ENCODE results near the gene NELFE.

Gene NELFE

GRCh38 chr6:31947864-31948263 is 10.9 kb downstream of the NELFE start:
- Histone ChIP-seq H3K4me3 (ENCODE audit: low read depth, low read length) (no peak overlapping the region), H3K9me3 (ENCODE audit: severe bottlenecking) (no peaks in the 10 kb centered on the region), H3K27ac (no peak overlapping the region), H3K36me3 (peaks cover 22% of the 10 kb centered on the region), H3K27me3 (ENCODE audit: insufficient read depth, low read depth, severe bottlenecking) (no peaks in the 10 kb centered on the region)
- DNase-seq: no peak
- TF ChIP-seq CTCF (IDR thresholded peaks at IDR 0.05; ENCODE audit: low read depth, low read length): no peak

- TF ChIP-seq CTCF (IDR thresholded peaks at IDR 0.05; ENCODE audit: low read depth, low read length): no peak
- no peaks in the 10 kb centered on the region for H3K27me3 ChIP-seq (ENCODE audit: insufficient read depth, low read depth, severe bottlenecking)
- H3K27ac ChIP-seq: no peak overlapping the region
- H3K9me3 ChIP-seq (ENCODE audit: severe bottlenecking): no peaks in the 10 kb centered on the region
- DNase-seq: no peak
- H3K36me3 ChIP-seq: peaks cover 15% of the 10 kb centered on the region
- H3K4me3 ChIP-seq (ENCODE audit: low read depth, low read length): no peak overlapping the region
Measured at GRCh38 chr6:31947070-31947675, 11.6 kb downstream of the NELFE start.

GRCh38 chr6:31946370-31946885 is 12.3 kb downstream of the NELFE start:
- Histone ChIP-seq H3K36me3 (peaks cover 8% of the 10 kb centered on the region), H3K27me3 (ENCODE audit: insufficient read depth, low read depth, severe bottlenecking) (no peaks in the 10 kb centered on the region), H3K27ac (no peak overlapping the region), H3K4me3 (ENCODE audit: low read depth, low read length) (no peak overlapping the region), H3K9me3 (ENCODE audit: severe bottlenecking) (no peaks in the 10 kb centered on the region)
- DNase-seq: no peak
- TF ChIP-seq CTCF (IDR thresholded peaks at IDR 0.05; ENCODE audit: low read depth, low read length): no peak

- Histone ChIP-seq H3K9me3 (ENCODE audit: severe bottlenecking) (no peaks in the 10 kb centered on the region), H3K36me3 (peaks cover under 1% of the 10 kb centered on the region), H3K27me3 (ENCODE audit: insufficient read depth, low read depth, severe bottlenecking) (no peaks in the 10 kb centered on the region), H3K4me3 (ENCODE audit: low read depth, low read length) (no peak within 1 kb of the TSS), H3K27ac (no peak within 1 kb of the TSS)
- DNase-seq: no peak
- no peak for TF ChIP-seq CTCF (IDR thresholded peaks at IDR 0.05; ENCODE audit: low read depth, low read length)
Measured at GRCh38 chr6:31945507-31946369, 13.0 kb downstream of the NELFE start, which contains the start of gene CFB. TSS of gene CFB (plus strand) at chr6:31946095. CDS start at chr6:31946222, 127 bp downstream.

- no peaks in the 10 kb centered on the region; the same call in 1 of the 2 replicates for H3K36me3 ChIP-seq
- no peak for TF ChIP-seq CTCF (IDR thresholded peaks at IDR 0.05; ENCODE audit: low read depth, low read length)
- H3K27ac ChIP-seq: no peak overlapping the region
- no peak for DNase-seq
- H3K27me3 ChIP-seq (ENCODE audit: insufficient read depth, low read depth, severe bottlenecking): no peaks in the 10 kb centered on the region
- no peaks in the 10 kb centered on the region for H3K9me3 ChIP-seq (ENCODE audit: severe bottlenecking)
- no peak overlapping the region for H3K4me3 ChIP-seq (ENCODE audit: low read depth, low read length)
Measured at GRCh38 chr6:31945154-31945506, 13.6 kb downstream of the NELFE start.

Measured in WERI-Rb-1 (cell line).